Forelimb muscle (tissue), 1 donor: ENCODE measurements around the gene AP3B2. TPM values are rescaled to one million over a fixed set of nuclear protein-coding genes. Genes with fewer than 3 reads are reported as not detected.
A peak's percentile ranks its signal among the peaks of the same experiment; 100 is the strongest.
"Not testable (repeated sequence)": the region's sequence is repeated elsewhere in the genome, so short reads cannot be mapped to it uniquely, and the experiment has no call there.

Source experiments
- DNase-seq: peaks from one replicate; pipeline ENCODE4 v3.0.0-alpha.2; 2013; ENCODE audit warnings: low read depth
- polyA plus RNA-seq: library from polyadenylated mRNA; unstranded; fragments of 120-200 nt; gene quantifications from one replicate; pipeline ENCODE4 v1.2.1, GENCODE V29; 2013; ENCODE audit not compliant: insufficient read length

Gene AP3B2, protein sequence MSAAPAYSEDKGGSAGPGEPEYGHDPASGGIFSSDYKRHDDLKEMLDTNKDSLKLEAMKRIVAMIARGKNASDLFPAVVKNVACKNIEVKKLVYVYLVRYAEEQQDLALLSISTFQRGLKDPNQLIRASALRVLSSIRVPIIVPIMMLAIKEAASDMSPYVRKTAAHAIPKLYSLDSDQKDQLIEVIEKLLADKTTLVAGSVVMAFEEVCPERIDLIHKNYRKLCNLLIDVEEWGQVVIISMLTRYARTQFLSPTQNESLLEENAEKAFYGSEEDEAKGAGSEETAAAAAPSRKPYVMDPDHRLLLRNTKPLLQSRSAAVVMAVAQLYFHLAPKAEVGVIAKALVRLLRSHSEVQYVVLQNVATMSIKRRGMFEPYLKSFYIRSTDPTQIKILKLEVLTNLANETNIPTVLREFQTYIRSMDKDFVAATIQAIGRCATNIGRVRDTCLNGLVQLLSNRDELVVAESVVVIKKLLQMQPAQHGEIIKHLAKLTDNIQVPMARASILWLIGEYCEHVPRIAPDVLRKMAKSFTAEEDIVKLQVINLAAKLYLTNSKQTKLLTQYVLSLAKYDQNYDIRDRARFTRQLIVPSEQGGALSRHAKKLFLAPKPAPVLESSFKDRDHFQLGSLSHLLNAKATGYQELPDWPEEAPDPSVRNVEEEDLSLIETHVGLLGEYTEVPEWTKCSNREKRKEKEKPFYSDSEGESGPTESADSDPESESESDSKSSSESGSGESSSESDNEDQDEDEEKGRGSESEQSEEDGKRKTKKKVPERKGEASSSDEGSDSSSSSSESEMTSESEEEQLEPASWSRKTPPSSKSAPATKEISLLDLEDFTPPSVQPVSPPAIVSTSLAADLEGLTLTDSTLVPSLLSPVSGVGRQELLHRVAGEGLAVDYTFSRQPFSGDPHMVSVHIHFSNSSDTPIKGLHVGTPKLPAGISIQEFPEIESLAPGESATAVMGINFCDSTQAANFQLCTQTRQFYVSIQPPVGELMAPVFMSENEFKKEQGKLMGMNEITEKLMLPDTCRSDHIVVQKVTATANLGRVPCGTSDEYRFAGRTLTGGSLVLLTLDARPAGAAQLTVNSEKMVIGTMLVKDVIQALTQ
- 0.29 TPM for polyA plus RNA-seq

- DNase-seq: peak; percentile 16
Measured at GRCh38 chr15:82709421-82710207, at the start of gene AP3B2. Gene AP3B2 (minus strand): TSS chr15:82709875. CDS start chr15:82709706, 169 bp downstream.

DNA sequence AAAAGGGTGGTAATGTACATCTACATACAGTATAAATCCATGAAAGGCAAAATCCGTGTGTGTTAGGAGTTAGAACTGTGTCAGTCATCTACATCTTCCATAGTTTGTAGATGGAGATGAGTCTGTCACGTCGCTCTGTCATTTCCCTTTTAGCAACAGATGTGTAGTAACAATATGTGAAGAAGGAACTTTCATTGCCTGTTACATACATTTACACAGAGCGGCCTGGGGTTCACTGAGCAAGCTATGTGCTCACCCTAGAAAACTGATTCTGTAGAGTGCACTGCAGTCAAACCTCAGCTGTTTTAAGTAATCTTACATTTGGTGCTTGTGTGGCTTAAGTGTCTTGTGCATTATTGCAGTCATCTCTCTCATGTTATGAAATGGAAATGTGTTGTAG, 41.6 kb upstream of the AP3B2 start:
- no peak for DNase-seq

- no peak for DNase-seq
Measured at GRCh38 chr15:82750831-82751180, 41.1 kb upstream of the AP3B2 start.

DNA sequence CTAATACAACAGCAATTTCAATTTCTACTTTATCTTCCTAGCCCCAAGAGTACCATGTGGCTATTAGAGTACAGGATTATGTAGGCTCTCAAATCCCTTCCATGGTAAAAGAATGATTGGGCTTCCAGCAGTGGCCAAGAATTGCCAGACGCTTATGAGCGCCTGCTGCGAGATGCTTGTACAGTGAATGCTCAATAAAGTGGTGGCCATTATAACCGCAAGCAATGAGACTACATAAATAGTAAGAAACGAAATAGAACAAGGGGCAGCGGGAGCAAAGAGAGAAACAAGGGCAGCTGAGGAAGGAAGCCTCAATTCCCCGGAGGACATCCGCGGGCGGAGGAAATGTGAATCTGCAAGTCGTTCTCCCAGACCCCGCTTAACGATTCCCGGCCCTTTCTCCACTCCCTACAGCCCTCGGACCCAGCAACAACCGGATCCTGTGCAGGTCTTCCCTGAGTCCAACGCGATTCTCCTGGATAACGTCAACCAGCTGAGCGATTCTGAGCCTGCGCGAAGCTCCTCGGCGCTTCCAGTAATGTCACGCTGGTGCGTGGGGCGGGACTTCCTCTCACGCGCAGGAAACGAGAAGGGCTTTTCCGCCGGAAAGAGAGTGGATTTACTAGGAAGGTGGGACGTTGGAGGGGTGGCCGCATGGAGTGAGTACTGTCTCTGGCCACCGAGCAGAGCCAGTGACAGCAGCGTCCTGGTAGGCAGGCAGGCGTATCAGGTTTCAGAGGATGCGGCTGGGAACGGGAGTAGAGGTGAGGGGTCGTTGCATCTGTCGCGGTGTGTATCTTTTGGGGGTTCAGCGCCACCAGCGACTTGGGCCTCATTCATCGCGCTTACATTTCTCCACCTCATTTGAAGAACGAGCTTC, 40.5 kb upstream of the AP3B2 start:
- DNase-seq: peak; percentile 93

GRCh38 chr15:82748315-82748714, 38.6 kb upstream of the AP3B2 start:
- no peak for DNase-seq

DNA sequence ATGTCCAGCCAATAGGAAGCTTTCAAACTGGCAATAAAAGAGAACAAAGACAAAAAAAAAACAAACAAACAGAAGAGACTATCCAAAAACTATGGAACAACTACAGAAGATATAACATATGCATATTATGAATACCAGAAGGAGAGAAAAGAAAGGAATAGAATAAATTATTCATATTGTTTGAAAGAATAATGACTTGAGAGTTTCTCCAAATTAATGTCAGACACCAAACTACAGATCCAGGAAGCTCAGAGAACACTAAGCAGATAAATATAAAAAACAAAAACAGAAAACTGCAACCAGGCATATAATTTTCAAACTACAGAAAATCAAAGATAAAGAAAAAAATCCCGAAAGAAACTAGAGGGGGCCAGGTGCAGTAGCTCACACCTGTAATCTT, 34.1 kb upstream of the AP3B2 start:
- no peak for DNase-seq

- DNase-seq: no peak
Measured at GRCh38 chr15:82742134-82742533, 32.5 kb upstream of the AP3B2 start.

DNA sequence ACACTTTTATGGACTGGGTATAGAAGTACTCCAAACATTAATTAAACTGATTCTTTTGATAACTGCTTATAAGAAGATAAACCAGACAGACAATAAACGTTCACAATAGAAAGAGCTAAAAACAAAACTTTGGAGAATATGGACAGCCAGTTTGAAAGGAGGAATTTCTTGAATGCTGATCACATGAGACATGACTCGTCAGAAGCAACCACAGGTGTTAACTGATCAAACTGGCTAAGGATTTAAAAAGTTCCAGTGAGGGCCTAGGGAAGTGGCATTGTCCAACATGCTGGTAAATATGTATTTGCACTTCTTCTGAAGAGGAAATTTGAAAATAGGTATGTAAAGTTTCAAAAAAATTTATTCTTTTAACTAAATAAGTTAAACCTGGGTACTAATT, 29.4 kb upstream of the AP3B2 start:
- DNase-seq: no peak

DNA sequence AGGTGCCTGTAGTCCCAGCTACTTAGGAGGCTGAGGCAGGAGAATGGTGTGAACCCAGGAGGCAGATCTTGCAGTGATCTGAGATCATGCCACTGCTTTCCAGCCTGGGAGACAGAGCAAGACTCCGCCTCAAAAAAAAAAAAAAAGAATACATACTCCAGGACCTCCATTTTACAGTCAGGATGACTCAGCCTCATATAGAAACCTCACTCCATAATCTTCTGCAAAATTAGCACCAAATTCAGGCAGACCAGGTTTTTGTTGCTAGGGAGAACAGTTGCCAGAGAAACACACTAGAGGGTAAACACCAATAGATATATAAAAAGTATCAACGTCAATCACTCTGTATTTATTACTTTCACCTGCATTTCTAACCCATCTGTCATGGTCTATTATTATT, 28.3 kb upstream of the AP3B2 start:
- no peak for DNase-seq

- DNase-seq: no peak
Measured at GRCh38 chr15:82731527-82731926, 21.9 kb upstream of the AP3B2 start.

DNA sequence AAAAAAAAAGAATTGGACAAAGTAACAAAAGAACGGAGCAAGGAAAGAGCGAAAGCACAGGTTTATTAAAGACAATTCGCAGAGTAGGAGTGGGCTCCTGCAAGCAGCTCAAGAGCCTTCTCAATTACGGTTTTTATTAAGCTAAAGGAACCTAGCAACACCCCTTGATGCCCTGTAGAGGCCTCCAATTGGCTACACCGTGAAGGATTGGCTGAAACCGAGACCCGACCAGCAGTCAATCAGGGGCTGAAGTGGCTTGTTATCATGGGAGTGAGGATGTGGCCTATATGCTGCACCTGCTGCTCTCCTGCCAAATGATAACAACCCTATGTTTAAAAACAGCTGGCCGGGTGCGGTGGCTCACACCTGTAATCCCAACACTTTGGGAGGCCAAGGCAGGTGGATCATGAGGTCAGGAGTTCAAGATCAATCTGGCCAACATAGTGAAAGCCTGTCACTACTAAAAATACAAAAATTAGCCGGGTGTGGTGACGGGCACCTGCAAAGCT, 20.4 kb upstream of the AP3B2 start:
- no peak for DNase-seq

GRCh38 chr15:82726816-82727215, 17.1 kb upstream of the AP3B2 start:
- no peak for DNase-seq

DNA sequence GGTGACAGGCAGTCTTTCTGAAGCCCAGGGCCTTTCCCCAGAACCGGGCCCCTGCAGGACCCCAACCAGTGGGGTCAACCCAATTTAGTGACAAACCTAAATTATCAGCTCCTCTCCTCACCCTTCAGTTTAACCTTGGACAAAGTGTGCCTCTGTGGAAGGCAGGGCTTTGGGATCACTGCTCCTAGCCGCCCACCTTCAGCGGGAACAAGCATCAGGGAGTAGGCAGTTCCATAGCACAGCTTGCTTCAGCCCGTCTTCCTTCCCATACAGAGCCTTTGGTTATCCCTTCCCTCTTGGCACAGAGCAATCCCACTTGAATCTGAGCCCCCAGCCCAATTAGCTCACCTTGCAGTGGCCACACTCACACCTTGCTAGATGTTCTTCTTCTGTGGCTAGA, 5.3 kb upstream of the AP3B2 start:
- DNase-seq: no peak

GRCh38 chr15:82714016-82714415, 4.3 kb upstream of the AP3B2 start:
- no peak for DNase-seq

DNA sequence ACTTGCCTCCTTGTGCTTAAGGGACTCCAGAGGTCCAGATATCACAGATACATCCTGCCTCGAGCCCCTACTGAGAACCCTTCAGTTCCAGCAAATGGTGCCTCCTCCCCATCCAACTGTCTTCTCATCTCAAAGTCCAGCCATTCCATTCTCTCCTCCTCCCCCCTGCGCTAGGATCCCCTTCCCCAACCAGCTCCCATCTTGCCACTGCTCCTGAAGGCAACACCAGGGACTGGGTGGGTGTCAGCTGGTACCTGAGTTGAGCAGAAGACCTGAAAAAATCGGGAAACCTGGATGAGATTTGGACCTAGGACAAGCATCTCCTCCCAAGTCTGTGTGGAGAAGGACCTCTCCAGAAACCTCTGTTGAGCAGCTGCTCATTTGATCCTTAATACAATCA, 2.4 kb upstream of the AP3B2 start:
- no peak for DNase-seq

- no peak for DNase-seq
Measured at GRCh38 chr15:82710926-82711490, 1.3 kb upstream of the AP3B2 start.

GRCh38 chr15:82710208-82710555, 507 bp upstream of the AP3B2 start:
- DNase-seq: no peak

DNA sequence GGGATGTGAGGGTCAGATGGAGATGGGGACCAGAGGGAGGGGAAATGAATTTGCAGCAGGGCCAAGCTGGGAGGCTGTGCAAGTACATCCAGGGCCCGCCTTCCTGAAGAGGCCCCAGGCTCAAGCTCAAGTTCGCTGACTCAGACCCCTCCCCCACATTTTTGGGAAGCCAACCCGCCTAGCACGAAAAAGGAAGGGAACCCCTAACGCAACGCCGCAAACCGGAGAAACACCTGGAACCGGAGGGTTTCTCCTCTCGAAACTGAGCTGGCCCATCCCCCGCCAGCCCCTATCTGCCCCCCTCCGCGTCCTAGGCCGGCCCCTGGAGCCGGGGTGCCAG, 624 bp downstream of the AP3B2 start:
- DNase-seq: no peak

DNA sequence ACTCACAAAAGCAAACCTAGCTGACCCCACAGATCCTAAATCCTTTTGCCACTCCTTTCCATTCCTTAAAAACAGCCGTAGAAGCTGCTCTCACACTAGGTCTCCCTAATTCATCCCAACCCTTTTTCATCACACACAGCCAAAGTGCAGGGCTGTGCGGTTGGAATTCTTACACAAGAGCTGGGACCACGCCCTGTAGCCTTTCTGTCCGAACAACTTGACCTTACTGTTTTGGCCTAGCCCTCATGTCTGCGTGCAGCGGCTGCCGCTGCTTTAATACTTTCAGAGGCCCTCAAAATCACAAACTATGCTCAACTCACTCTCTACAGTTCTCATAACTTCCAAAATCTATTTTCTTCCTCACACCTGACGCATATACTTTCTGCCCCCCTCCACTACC, 3.8 kb downstream of the AP3B2 start:
- not testable (repeated sequence) for DNase-seq

DNA sequence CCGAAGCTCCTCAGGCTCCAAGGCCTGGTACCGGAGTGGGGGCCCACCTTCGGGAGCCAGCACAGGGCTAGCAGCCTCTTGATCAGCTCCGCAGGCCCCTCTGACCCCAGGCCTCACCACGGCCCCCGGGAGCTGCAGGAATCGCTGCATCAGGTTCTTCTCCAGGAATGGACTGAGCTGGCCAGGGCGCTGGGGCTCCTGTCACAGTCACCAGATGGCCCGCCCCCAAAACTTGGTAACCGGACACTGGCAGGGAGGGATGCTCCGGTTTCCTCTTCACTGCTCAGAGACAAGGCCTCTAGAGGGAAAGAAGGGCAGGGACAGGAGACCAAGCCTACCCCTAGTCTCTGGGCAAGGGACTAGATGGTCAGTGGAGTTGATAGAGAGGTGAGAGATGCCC, 9.9 kb downstream of the AP3B2 start:
- no peak for DNase-seq
